Uterus (tissue), 4 donors: ENCODE data around the gene ARFRP1. TPM values are rescaled to one million over a fixed set of nuclear protein-coding genes. Genes with fewer than 3 reads are reported as not detected.
A peak's percentile ranks its signal among the peaks of the same experiment; 100 is the strongest.

Experiments
- DNase-seq, 2 donors: peaks; one replicate each; pipeline ENCODE4 v3.0.0-alpha.2; 2019 to 2020
- H3K27ac ChIP-seq, 2 donors: fragments of 200-600 bp; sonication (generic); 1 replicate in 1 of 2; 2 replicates in 1 of 2; pipeline ENCODE4 v1.5.1; 2016 to 2018
- H3K27me3 ChIP-seq, 2 donors: fragments of 200-600 bp; sonication (generic); one replicate each; pipeline ENCODE4 v1.5.1; 2018 to 2019; ENCODE audit warnings: control low read depth in 1 of 2
- H3K36me3 ChIP-seq, 2 donors: fragments of 200-600 bp; sonication (generic); one replicate each; pipeline ENCODE4 v1.5.1; 2019; ENCODE audit warnings: control low read depth in 1 of 2
- H3K4me1 ChIP-seq, 2 donors: fragments of 200-600 bp; sonication (generic); one replicate each; pipeline ENCODE4 v1.5.1; 2018 to 2019; ENCODE audit warnings: control low read depth in 1 of 2
- H3K4me3 ChIP-seq, 2 donors: fragments of 200-600 bp; sonication (generic); 1 replicate in 1 of 2; 2 replicates in 1 of 2; pipeline ENCODE4 v1.5.1; 2018 to 2019; ENCODE audit warnings: mild to moderate bottlenecking in 1 of 2
- H3K9me3 ChIP-seq, 2 donors: fragments of 200-600 bp; sonication (generic); one replicate each; pipeline ENCODE4 v1.5.1; 2019; ENCODE audit warnings: control low read depth in 1 of 2
- CTCF ChIP-seq, 4 experiments: fragments of 200-600 bp in 2 of 4; fragments of 450-650 bp in 2 of 4; sonication (generic) in 2 of 4; IDR thresholded peaks; one replicate each; pipeline ENCODE4 v1.5.1; 2016 to 2019; ENCODE audit warnings: antibody characterized with exemption in 4 of 4, mild to moderate bottlenecking in 2 of 4, moderate library complexity in 1 of 4
- POLR2A ChIP-seq, 2 donors: fragments of 450-650 bp; IDR thresholded peaks; one replicate each; pipeline ENCODE4 v1.6.1; 2016; ENCODE audit warnings: antibody characterized with exemption in 2 of 2, mild to moderate bottlenecking in 1 of 2, moderate library complexity in 1 of 2
- intact Hi-C: fragments of 100-400 bp; cut with DNase I; formaldehyde crosslinking; loops from one replicate; pipeline ENCODE4 v1.15.1; 2023; ENCODE audit warnings: low total_unique reads
- total RNA-seq, 4 donors: library from RNA; depleted of rRNA in 3 of 4; stranded (reverse); fragments of >200 nt in 3 of 4; gene quantifications; one replicate each; pipeline versions ENCODE4 v1.1.0 to v1.2.4, GENCODE V29; 2014 to 2023
- donor health status: DM: yes; HTN: yes; CAD: no.

ARFRP1 gene
- total RNA-seq, 4 donors from 2014 or later, result 26.1 to 59.8 (median 33.5) TPM

- peaks cover 3 to 13% of the 10 kb centered on the region in 2 donors for H3K4me1 ChIP-seq
- no peaks in the 10 kb centered on the region for H3K36me3 ChIP-seq
- no peak for DNase-seq
- no peaks in the 10 kb centered on the region for H3K27me3 ChIP-seq
- H3K27ac ChIP-seq, result peak overlapping the region; percentile 82 to 86
- intact Hi-C loops, result no loop called here
- no peak for TF ChIP-seq POLR2A (IDR thresholded peaks at IDR 0.05)
- TF ChIP-seq CTCF (IDR thresholded peaks at IDR 0.05), result no peak
- H3K9me3 ChIP-seq, result no peaks in the 10 kb centered on the region
- no peak overlapping the region for H3K4me3 ChIP-seq
Measured at GRCh38 chr20:63681609-63682142, 26.1 kb downstream of the ARFRP1 start.

- Histone ChIP-seq H3K27me3 (no peaks in the 10 kb centered on the region), H3K27ac (no peak overlapping the region), H3K4me1 (peaks cover 3 to 7% of the 10 kb centered on the region in 2 donors), H3K9me3 (no peaks in the 10 kb centered on the region), H3K36me3 (no peaks in the 10 kb centered on the region), H3K4me3 (no peak overlapping the region)
- DNase-seq, result no peak
- intact Hi-C loops, result no loop called here
- TF ChIP-seq CTCF (IDR thresholded peaks at IDR 0.05), result no peak
- no peak for TF ChIP-seq POLR2A (IDR thresholded peaks at IDR 0.05)
Measured at GRCh38 chr20:63680857-63681608, 26.7 kb downstream of the ARFRP1 start.

GRCh38 chr20:63680427-63680826, 27.3 kb downstream of the ARFRP1 start:
- intact Hi-C loops, result no loop called here
- Histone ChIP-seq H3K4me1 (peaks cover 3 to 6% of the 10 kb centered on the region in 2 donors), H3K36me3 (no peaks in the 10 kb centered on the region), H3K4me3 (no peak overlapping the region), H3K9me3 (no peaks in the 10 kb centered on the region), H3K27me3 (no peaks in the 10 kb centered on the region), H3K27ac (no peak overlapping the region)
- no peak for DNase-seq
- TF ChIP-seq POLR2A (IDR thresholded peaks at IDR 0.05), result no peak
- TF ChIP-seq CTCF (IDR thresholded peaks at IDR 0.05), result no peak

- TF ChIP-seq POLR2A (IDR thresholded peaks at IDR 0.05), result no peak
- TF ChIP-seq CTCF (IDR thresholded peaks at IDR 0.05), result no peak
- peaks cover 3 to 6% of the 10 kb centered on the region in 2 donors for H3K4me1 ChIP-seq
- no peak for DNase-seq
- intact Hi-C loops, result no loop called here
- H3K4me3 ChIP-seq, result no peak overlapping the region
- H3K9me3 ChIP-seq, result no peaks in the 10 kb centered on the region
- H3K36me3 ChIP-seq, result no peaks in the 10 kb centered on the region
- H3K27me3 ChIP-seq, result no peaks in the 10 kb centered on the region
- no peak overlapping the region for H3K27ac ChIP-seq
Measured at GRCh38 chr20:63679799-63680305, 27.9 kb downstream of the ARFRP1 start.
